Neural progenitor cell (in vitro differentiated cells): ENCODE results near the gene TFAP2C. TPM values are rescaled to one million over a fixed set of nuclear protein-coding genes. Genes with fewer than 3 reads are reported as not detected.
"Not testable (repeated sequence)": the region's sequence is repeated elsewhere in the genome, so short reads cannot be mapped to it uniquely, and the experiment has no call there.

Experiments used
- DNase-seq: peaks from one replicate; pipeline ENCODE4 v3.0.0-alpha.2; 2016; ENCODE audit warnings: low spot score
- H2AFZ ChIP-seq: fragments of 200-600 bp; sonication (generic); replicated peaks from 2 replicates; pipeline ENCODE4 v1.6.1; 2016; ENCODE audit warnings: antibody characterized with exemption
- H3F3A ChIP-seq: fragments of 200-600 bp; sonication (generic); 2 replicates; pipeline ENCODE4 v1.6.1; 2016; ENCODE audit warnings: antibody characterized with exemption, low read depth
- H3K27ac ChIP-seq: fragments of 200-600 bp; sonication (generic); 2 replicates; pipeline ENCODE4 v1.5.1; 2016; ENCODE audit warnings: mild to moderate bottlenecking
- H3K27me3 ChIP-seq: fragments of 200-600 bp; sonication (generic); 2 replicates; pipeline ENCODE4 v1.6.1; 2016; ENCODE audit warnings: mild to moderate bottlenecking, moderate library complexity
- H3K36me3 ChIP-seq: fragments of 200-600 bp; sonication (generic); 2 replicates; pipeline ENCODE4 v1.5.1; 2016
- H3K4me1 ChIP-seq: fragments of 200-600 bp; sonication (generic); 2 replicates; pipeline ENCODE4 v1.6.1; 2016; ENCODE audit warnings: mixed run types
- H3K4me2 ChIP-seq: fragments of 200-600 bp; sonication (generic); 2 replicates; pipeline ENCODE4 v1.6.1; 2016
- H3K4me3 ChIP-seq: fragments of 200-600 bp; sonication (generic); 2 replicates; pipeline ENCODE4 v1.5.1; 2016
- H3K79me2 ChIP-seq: fragments of 200-600 bp; sonication (generic); 2 replicates; pipeline ENCODE4 v1.6.1; 2016; ENCODE audit warnings: low read depth
- H3K9ac ChIP-seq: fragments of 200-600 bp; sonication (generic); 2 replicates; pipeline ENCODE4 v1.6.1; 2016
- H3K9me3 ChIP-seq: fragments of 200-600 bp; sonication (generic); 2 replicates; pipeline ENCODE4 v1.5.1; 2016; ENCODE audit warnings: low read depth
- H4K20me1 ChIP-seq: fragments of 200-600 bp; sonication (generic); 2 replicates; pipeline ENCODE4 v1.6.1; 2016; ENCODE audit warnings: low read depth
- H3K27ac Mint-ChIP-seq: 3 replicates; pipeline ENCODE4 v1.8.0; 2021; ENCODE audit warnings: mixed read lengths
- H3K27me3 Mint-ChIP-seq: 2 replicates; pipeline ENCODE4 v1.8.0; 2022; ENCODE audit warnings: low read depth, mild to moderate bottlenecking, inconsistent platforms, moderate library complexity, mixed read lengths; ENCODE audit not compliant: insufficient read depth
- H3K36me3 Mint-ChIP-seq: 3 replicates; pipeline ENCODE4 v1.8.0; 2021; ENCODE audit warnings: mixed read lengths
- H3K4me1 Mint-ChIP-seq: 3 replicates; pipeline ENCODE4 v1.8.0; 2021; ENCODE audit warnings: mixed read lengths
- H3K4me3 Mint-ChIP-seq: 3 replicates; pipeline ENCODE4 v1.8.0; 2021; ENCODE audit warnings: mild to moderate bottlenecking, moderate library complexity, mixed read lengths
- H3K9me3 Mint-ChIP-seq: 3 replicates; pipeline ENCODE4 v1.8.0; 2020; ENCODE audit warnings: mixed read lengths
- CTCF ChIP-seq: fragments of 200-600 bp; sonication (generic); IDR thresholded peaks from 2 replicates; pipeline ENCODE4 v1.5.1; 2017; ENCODE audit warnings: antibody characterized with exemption, mild to moderate bottlenecking
- EZH2 ChIP-seq: fragments of 200-600 bp; sonication (generic); IDR thresholded peaks from 2 replicates; pipeline ENCODE4 v1.6.1; 2017; ENCODE audit warnings: antibody characterized with exemption, mild to moderate bottlenecking, moderate library complexity
- EZH2phosphoT487 ChIP-seq: fragments of 200-600 bp; sonication (generic); IDR thresholded peaks from 2 replicates; pipeline ENCODE4 v1.6.1; 2017; ENCODE audit warnings: antibody characterized with exemption
- total RNA-seq: library from RNA; depleted of rRNA; stranded (reverse); fragments of >200 nt; gene quantifications from 2 replicates; pipeline ENCODE4 v1.2.3, GENCODE V29; 2015; ENCODE audit warnings: low replicate concordance

TFAP2C gene
- total RNA-seq, 1 donor from 2014 or later = 0.60 TPM

GRCh38 chr20:56656632-56657031 is 27.5 kb downstream of the TFAP2C start:
- Mint-ChIP-seq H3K4me1 (no peaks in the 10 kb centered on the region), H3K4me3 (no peak overlapping the region), H3K36me3 (no peaks in the 10 kb centered on the region), H3K9me3 (no peaks in the 10 kb centered on the region), H3K27ac (no peak overlapping the region), H3K27me3 (peaks cover 6% of the 10 kb centered on the region)
- Histone ChIP-seq H3K79me2 (no peaks in the 10 kb centered on the region), H3K4me2 (no peak overlapping the region), H3K9me3 (no peaks in the 10 kb centered on the region), H3K9ac (no peak overlapping the region), H3K4me3 (no peak overlapping the region), H2AFZ (no peak overlapping the region), H3K4me1 (no peaks in the 10 kb centered on the region), H4K20me1 (no peaks in the 10 kb centered on the region), H3K27me3 (no peaks in the 10 kb centered on the region), H3F3A (no peaks in the 10 kb centered on the region), H3K36me3 (no peaks in the 10 kb centered on the region), H3K27ac (no peak overlapping the region)
- no peak for DNase-seq
- TF ChIP-seq CTCF (no peak), EZH2phosphoT487 (no peak), EZH2 (no peak)

- no peak overlapping the region for H3K4me3 ChIP-seq
- peak overlapping the region; percentile 42 for H3K27ac Mint-ChIP-seq
- no peaks in the 10 kb centered on the region for H3K27me3 ChIP-seq
- no peak overlapping the region for H2AFZ ChIP-seq
- no peak overlapping the region for H3K27ac ChIP-seq
- H4K20me1 ChIP-seq = no peaks in the 10 kb centered on the region
- H3K4me1 Mint-ChIP-seq = no peaks in the 10 kb centered on the region
- no peak overlapping the region for H3K4me2 ChIP-seq
- H3K36me3 Mint-ChIP-seq = no peaks in the 10 kb centered on the region
- no peak overlapping the region for H3K9ac ChIP-seq
- H3F3A ChIP-seq = no peaks in the 10 kb centered on the region
- H3K4me3 Mint-ChIP-seq = no peak overlapping the region
- H3K36me3 ChIP-seq = no peaks in the 10 kb centered on the region
- peaks cover 6% of the 10 kb centered on the region for H3K27me3 Mint-ChIP-seq
- no peaks in the 10 kb centered on the region for H3K79me2 ChIP-seq
- H3K4me1 ChIP-seq = no peaks in the 10 kb centered on the region
- H3K9me3 ChIP-seq = no peaks in the 10 kb centered on the region
- H3K9me3 Mint-ChIP-seq = no peaks in the 10 kb centered on the region
- TF ChIP-seq CTCF (no peak), EZH2 (no peak), EZH2phosphoT487 (no peak)
- no peak for DNase-seq
These were observed 28.8 kb downstream of the TFAP2C start for GRCh38 chr20:56657879-56658278.

GRCh38 chr20:56658341-56658947 is 29.3 kb downstream of the TFAP2C start:
- not testable (repeated sequence) for H3K4me2 ChIP-seq, H3K36me3 Mint-ChIP-seq, DNase-seq, H3K9ac ChIP-seq, H3K27me3 ChIP-seq, H3K4me3 Mint-ChIP-seq, H3K4me3 ChIP-seq, H3K9me3 ChIP-seq, H3K4me1 Mint-ChIP-seq, H3K4me1 ChIP-seq, H2AFZ ChIP-seq, H3K79me2 ChIP-seq, H3K27me3 Mint-ChIP-seq, H4K20me1 ChIP-seq, H3K27ac ChIP-seq, H3F3A ChIP-seq, H3K9me3 Mint-ChIP-seq, H3K36me3 ChIP-seq
- H3K27ac Mint-ChIP-seq = peak overlapping the region; percentile 69

GRCh38 chr20:56663660-56664059 is 34.6 kb downstream of the TFAP2C start:
- H3K9ac ChIP-seq = no peak overlapping the region
- no peak overlapping the region for H3K4me3 ChIP-seq
- no peak overlapping the region for H3K27ac ChIP-seq
- H3K36me3 Mint-ChIP-seq = no peaks in the 10 kb centered on the region
- TF ChIP-seq EZH2phosphoT487 (no peak), CTCF (no peak), EZH2 (no peak)
- H3K4me3 Mint-ChIP-seq = no peak overlapping the region
- DNase-seq = no peak
- H3K27me3 Mint-ChIP-seq = peaks cover 2% of the 10 kb centered on the region
- no peaks in the 10 kb centered on the region for H3F3A ChIP-seq
- no peak overlapping the region for H3K4me2 ChIP-seq
- no peaks in the 10 kb centered on the region for H3K9me3 ChIP-seq
- H3K9me3 Mint-ChIP-seq = no peaks in the 10 kb centered on the region
- H3K27ac Mint-ChIP-seq = no peak overlapping the region
- no peaks in the 10 kb centered on the region for H3K79me2 ChIP-seq
- no peak overlapping the region for H2AFZ ChIP-seq
- H3K4me1 ChIP-seq = no peaks in the 10 kb centered on the region
- no peaks in the 10 kb centered on the region for H4K20me1 ChIP-seq
- H3K27me3 ChIP-seq = no peaks in the 10 kb centered on the region
- no peaks in the 10 kb centered on the region for H3K36me3 ChIP-seq
- no peaks in the 10 kb centered on the region for H3K4me1 Mint-ChIP-seq
